ENCODE data around the gene ITGA2B.

GRCh38 chr17:44383861-44384260 lies 5.6 kb downstream of the ITGA2B start:
- TF ChIP-seq, protein P1, sequence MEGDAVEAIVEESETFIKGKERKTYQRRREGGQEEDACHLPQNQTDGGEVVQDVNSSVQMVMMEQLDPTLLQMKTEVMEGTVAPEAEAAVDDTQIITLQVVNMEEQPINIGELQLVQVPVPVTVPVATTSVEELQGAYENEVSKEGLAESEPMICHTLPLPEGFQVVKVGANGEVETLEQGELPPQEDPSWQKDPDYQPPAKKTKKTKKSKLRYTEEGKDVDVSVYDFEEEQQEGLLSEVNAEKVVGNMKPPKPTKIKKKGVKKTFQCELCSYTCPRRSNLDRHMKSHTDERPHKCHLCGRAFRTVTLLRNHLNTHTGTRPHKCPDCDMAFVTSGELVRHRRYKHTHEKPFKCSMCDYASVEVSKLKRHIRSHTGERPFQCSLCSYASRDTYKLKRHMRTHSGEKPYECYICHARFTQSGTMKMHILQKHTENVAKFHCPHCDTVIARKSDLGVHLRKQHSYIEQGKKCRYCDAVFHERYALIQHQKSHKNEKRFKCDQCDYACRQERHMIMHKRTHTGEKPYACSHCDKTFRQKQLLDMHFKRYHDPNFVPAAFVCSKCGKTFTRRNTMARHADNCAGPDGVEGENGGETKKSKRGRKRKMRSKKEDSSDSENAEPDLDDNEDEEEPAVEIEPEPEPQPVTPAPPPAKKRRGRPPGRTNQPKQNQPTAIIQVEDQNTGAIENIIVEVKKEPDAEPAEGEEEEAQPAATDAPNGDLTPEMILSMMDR (IDR thresholded peaks at IDR 0.05), result no peak
- TF ChIP-seq POLR2AphosphoS5 (IDR thresholded peaks at IDR 0.05) (no peak), EP300 (IDR thresholded peaks at IDR 0.05) (no peak)

All from upper lobe of left lung (tissue), 4 donors.